ENCODE results near the gene OR6K6.

DNA sequence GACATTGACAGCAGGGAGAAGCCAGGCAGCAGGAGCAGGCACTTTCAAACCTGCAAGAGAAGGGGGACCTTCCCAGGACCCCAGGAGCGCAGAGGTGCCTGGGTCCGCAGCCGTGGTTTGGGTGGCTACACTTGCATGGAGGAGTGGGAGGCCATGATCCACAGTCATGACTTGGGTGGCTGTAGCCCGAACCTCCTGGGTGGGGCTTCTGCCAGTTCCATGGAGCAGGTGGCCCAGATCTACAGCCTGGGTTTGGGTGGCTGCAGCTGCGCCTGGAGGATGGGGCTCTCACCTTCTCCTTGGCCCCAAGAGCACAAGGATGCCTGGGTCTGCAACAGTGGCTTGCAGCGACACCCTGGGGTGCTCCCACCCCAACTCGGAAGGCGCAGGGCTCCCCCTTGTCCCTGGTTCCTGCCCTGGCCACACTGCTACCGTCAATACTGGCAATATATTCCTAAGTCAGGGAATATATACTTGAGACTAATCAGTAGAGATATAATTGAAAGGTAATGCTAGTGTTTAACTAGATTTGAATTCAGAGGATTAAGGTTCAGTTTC is 2.3 kb upstream of the OR6K6 start:
- TF ChIP-seq, protein P1, sequence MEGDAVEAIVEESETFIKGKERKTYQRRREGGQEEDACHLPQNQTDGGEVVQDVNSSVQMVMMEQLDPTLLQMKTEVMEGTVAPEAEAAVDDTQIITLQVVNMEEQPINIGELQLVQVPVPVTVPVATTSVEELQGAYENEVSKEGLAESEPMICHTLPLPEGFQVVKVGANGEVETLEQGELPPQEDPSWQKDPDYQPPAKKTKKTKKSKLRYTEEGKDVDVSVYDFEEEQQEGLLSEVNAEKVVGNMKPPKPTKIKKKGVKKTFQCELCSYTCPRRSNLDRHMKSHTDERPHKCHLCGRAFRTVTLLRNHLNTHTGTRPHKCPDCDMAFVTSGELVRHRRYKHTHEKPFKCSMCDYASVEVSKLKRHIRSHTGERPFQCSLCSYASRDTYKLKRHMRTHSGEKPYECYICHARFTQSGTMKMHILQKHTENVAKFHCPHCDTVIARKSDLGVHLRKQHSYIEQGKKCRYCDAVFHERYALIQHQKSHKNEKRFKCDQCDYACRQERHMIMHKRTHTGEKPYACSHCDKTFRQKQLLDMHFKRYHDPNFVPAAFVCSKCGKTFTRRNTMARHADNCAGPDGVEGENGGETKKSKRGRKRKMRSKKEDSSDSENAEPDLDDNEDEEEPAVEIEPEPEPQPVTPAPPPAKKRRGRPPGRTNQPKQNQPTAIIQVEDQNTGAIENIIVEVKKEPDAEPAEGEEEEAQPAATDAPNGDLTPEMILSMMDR (IDR thresholded peaks at IDR 0.05), result no peak
- TF ChIP-seq POLR2A (IDR thresholded peaks at IDR 0.05), result no peak
